Ramos (cell line): ENCODE measurements around the gene YJEFN3.

Experiments used
- in situ Hi-C: fragments of 300-500 bp; cut with MboI; formaldehyde crosslinking; loops from one replicate; pipeline ENCODE4 v1.14.3; 2022; ENCODE audit warnings: low sequenced_read_pairs; ENCODE audit not compliant: unreplicated experiment

The YJEFN3 gene

GRCh38 chr19:19495614-19496603, 32.8 kb upstream of the YJEFN3 start:
- in situ Hi-C loops: loop anchor here (10.0 kb wide), 1 partner anchor 311 kb away; no protein-coding TSS in a partner anchor

- in situ Hi-C loops: loop anchor here (10.0 kb wide), 1 partner anchor 314 kb away; no protein-coding TSS in a partner anchor
Measured at GRCh38 chr19:19498255-19498991, 30.3 kb upstream of the YJEFN3 start.

- in situ Hi-C loops: loop anchor here (10.0 kb wide), 1 partner anchor 315 kb away; no protein-coding TSS in a partner anchor
Measured at GRCh38 chr19:19499272-19499995, 29.3 kb upstream of the YJEFN3 start.

- in situ Hi-C loops: no loop called here
Measured at GRCh38 chr19:19500975-19501644, 27.6 kb upstream of the YJEFN3 start.

GRCh38 chr19:19501798-19502197, 26.9 kb upstream of the YJEFN3 start:
- in situ Hi-C loops: no loop called here

- in situ Hi-C loops: no loop called here
Measured at GRCh38 chr19:19502281-19502680, 26.4 kb upstream of the YJEFN3 start.

- in situ Hi-C loops: no loop called here
Measured at GRCh38 chr19:19502808-19503602, 25.7 kb upstream of the YJEFN3 start.

- in situ Hi-C loops: no loop called here
Measured at GRCh38 chr19:19504754-19505668, 23.7 kb upstream of the YJEFN3 start.

GRCh38 chr19:19505669-19506326, 22.9 kb upstream of the YJEFN3 start:
- in situ Hi-C loops: no loop called here

GRCh38 chr19:19506592-19506991, 22.1 kb upstream of the YJEFN3 start:
- in situ Hi-C loops: no loop called here

GRCh38 chr19:19507354-19507753, 21.4 kb upstream of the YJEFN3 start:
- in situ Hi-C loops: no loop called here

- in situ Hi-C loops: no loop called here
Measured at GRCh38 chr19:19508217-19508616, 20.5 kb upstream of the YJEFN3 start.

- in situ Hi-C loops: no loop called here
Measured at GRCh38 chr19:19510432-19510831, 18.3 kb upstream of the YJEFN3 start.

- in situ Hi-C loops: no loop called here
Measured at GRCh38 chr19:19513682-19514081, 15.0 kb upstream of the YJEFN3 start.

- in situ Hi-C loops: no loop called here
Measured at GRCh38 chr19:19514215-19514657, 14.5 kb upstream of the YJEFN3 start.

- in situ Hi-C loops: no loop called here
Measured at GRCh38 chr19:19514881-19515641, 13.7 kb upstream of the YJEFN3 start, which contains the start of gene TSSK6. TSSK6 (minus strand) TSS chr19:19515548; CDS start chr19:19515427, 121 bp downstream.
